GM21360 (cell line): ENCODE measurements around the gene FRAS1.

Source experiments
- ATAC-seq: cut with Tn5 transposase; IDR thresholded peaks from one replicate; pipeline ENCODE4 v1.9.1; 2021; ENCODE audit warnings: mild to moderate bottlenecking, moderate library complexity; ENCODE audit not compliant: unreplicated experiment

FRAS1 gene

DNA sequence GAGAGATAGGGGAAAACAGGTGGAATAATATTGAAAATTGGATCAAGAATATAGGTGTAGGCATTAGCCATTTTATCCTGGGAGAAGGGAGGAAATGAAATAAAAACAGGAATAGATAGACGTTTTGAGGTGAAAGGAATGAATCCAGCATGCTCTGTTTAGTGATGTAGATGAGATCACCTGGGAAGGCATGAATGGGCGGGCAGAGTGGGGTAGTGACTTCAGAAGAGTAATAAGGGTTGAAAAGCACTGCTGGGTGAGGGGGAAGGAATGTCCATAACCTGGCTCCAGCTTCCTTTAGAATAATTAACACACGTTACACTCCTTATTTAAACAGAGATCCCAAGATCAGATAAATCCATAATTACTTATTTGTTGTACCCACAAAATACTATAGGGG lies 303.3 kb downstream of the FRAS1 start:
- ATAC-seq = no peak

DNA sequence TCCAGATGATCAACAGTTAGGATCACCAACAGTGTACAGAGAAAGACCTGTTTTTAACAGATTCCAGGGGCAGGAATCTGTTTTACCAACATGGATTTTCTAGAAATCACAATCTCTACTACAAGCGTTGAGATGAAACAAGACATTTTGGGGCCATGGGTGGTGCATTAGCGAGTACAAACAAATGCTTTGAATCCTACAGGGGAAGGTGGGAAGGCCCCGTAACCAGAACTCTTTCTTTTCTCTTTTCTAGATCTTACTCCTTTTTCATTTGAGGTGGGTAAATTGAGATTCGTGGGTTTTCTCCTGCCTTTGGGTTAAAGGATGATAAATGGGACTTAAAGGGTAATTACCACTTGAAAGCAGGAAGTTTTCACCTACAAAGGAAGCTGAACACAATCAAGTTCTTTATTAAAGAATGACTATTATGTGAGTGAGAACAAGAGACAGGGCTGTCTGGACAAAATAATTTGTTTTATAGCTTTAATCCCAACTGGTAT lies 304.5 kb downstream of the FRAS1 start:
- ATAC-seq = no peak

DNA sequence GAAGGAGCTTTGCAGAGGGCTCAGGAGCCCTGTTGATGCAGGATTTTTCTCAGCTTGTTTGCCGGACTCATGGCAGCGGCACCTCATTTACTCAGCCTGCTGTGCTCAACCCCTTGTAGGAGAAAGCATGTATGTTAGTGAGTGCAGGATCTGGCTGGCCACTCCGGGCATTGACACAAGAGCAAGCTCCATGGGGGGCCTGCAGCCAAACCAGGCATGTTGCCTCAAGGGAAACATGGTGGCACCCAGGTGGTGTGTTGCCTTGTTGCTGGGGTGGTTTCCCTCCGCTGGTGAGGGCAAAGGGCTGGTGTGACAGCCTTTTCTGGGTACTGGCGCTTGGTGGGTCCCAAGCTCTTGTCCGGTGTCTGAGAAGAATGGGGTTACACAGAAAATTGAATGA lies 305.2 kb downstream of the FRAS1 start:
- no peak for ATAC-seq

DNA sequence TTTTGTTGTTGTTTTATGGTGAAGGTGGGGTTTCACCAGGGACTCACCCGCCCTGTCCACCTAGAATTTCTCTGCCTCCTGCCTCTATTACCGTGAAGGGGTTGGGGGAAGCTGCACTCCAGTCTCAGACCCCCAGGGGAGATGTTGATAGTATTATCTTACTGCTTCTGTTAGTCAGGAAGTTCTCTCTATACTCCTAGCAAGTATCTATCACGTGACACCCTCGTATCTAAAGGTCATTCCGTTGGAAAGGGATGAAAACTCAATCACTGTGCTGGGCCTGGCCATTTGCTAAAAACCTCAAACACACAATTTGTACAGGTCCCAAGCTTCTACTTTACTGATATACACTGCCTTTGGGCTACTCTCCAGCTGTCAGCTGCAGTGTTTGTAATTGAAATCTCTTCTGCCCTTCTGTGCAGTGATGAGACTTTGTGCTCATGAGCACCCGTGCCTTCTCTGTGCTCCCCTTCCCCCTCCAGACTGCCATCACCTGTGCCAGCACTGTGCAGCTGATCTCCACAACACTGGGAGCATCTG lies 306.0 kb downstream of the FRAS1 start:
- ATAC-seq = no peak

DNA sequence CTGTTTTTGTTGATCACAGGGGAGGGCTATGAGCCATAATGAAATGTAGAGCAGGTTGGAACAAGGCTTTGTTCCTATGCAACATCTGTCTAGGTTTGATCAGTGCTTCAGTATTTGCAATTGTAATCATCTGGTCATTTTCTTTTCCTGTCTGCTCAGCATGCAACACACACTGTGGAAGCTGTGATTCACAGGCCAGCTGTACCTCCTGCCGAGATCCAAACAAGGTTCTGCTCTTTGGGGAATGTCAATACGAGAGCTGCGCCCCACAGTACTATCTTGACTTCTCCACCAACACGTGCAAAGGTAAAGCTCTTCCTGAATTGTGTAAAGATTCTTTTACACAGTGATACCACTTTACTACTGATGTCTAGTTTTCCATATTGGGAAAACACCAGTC lies 312.6 kb downstream of the FRAS1 start:
- ATAC-seq = no peak

DNA sequence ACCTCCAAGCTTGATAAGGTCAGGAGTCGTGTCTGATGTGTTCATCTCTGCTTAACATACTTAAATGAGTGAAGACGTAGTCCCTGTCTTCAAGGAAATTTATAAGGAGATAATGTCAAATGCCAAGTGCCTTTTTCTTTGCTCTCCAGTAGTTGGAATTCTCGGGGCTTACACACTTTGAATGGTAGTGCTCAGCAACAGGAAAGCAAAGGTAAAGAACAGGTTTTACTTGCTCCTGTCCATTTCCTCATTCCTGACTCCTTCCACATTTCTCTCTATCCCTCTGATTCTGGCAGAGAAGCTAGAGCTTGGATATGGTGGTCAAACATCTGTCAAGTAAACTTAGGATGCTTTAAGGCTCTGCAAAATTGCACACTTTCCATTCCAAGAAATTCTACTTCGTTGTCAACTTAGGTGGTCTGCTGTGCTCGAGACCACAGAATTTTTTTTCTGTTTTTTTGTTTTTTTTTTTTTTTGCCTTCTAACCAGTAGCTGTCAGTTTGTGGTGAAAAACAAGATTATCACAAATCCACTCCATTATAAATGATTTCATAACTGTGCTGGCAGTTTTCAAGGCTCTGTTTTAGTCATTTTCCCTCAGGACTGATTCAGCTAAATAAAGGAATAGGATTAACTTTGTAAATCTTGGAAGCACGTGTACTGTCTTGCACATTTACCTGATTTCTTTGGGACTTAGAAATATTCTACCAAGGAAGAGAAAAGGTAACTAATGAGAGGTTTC lies 313.7 kb downstream of the FRAS1 start:
- no peak for ATAC-seq

DNA sequence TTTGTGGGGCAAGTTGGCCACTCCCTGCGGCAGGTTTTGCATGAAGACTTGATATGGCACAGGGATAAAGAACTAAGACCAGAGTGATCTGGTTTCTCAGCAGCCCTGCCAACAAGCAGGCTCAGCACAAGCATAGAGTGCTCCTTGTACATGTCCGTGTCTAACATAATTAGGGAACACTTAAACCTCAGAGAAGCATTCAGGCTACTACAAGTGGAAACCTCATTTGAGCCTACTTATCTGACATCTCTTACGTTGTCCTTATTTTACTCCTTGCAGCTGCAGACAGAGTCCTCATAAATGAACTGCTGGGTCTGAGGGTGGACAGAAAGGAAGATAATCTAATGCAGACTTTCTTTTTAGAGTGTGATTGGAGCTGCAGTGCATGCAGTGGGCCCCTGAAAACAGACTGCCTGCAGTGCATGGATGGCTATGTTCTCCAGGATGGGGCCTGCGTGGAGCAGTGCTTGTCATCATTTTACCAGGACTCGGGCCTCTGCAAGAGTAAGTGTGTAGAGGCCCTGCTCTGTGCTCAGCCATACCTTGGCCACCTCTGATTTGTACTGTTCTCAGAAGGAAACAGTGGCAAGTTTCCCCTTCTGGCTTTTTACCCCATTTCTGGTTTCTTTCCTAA lies 315.3 kb downstream of the FRAS1 start:
- ATAC-seq = no peak

DNA sequence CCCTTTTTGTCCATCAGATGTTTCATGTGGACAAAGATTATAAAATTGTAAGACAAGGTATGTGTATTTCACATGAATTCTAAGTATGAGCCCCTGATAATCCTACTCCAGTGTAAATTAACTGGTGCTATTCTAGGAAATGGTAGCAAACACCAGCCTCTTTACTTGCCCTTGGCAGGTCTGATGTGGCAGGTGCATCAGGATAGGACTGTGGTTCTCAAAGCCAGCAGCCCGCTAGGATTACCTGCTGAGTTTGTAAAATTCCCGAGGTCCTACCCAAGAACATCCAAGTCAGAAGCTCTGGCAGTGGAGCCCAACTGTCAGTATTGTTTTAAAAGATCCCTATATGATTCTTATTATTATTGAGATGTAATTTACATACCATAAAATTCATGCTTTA lies 320.4 kb downstream of the FRAS1 start:
- ATAC-seq = no peak

DNA sequence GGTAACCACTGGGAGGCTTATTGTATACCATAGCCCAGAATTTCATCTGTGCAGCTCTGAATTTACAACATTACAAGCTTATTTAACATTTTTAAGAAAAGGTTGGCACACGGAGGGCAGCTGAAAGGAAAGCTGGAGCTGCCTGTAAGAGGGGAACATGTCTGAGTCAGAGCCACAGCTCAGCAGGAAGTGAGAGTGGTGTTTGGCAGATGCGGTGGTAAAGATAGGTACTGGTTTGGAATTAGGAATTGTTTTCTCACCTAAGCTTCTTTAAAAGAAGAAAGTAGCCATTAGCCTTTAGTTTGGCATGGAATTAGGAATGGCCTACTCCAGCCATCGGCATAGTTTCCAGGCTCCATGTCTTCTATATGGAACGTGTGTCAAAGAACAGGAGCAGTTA lies 321.9 kb downstream of the FRAS1 start:
- no peak for ATAC-seq

DNA sequence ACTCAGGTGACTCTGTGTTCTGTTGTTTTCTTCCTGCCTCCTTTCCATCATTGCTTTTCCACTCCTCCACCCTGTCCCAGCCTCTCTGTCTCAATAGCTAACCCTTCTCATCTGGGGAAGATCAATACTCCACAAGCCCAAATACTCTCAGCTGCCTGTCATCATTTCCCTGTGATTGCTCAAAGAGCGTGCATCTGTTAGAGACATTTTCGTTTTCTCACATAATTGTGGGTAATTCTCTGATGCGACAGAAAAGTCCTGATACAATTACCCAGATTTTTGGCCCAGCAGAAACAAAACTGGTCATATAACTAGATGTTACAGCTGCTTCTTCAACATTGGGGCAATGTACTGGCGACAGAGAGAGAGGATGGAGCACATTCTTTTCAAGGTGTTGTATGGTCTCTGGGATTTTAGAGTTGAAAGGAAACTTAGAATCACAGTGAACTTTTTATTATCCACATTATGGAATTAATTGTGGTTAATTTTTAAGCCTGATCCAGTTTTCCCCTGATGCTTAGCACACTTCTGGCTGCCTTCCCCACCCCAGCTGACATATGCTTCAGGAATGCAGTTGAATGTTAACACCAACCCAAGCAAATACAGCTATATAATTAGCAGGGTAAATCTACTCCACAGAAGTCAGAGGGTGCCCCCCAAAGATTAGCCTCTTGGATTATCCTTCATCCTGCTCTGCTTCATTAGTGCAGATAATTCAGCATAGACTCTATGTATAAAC lies 323.0 kb downstream of the FRAS1 start:
- no peak for ATAC-seq

DNA sequence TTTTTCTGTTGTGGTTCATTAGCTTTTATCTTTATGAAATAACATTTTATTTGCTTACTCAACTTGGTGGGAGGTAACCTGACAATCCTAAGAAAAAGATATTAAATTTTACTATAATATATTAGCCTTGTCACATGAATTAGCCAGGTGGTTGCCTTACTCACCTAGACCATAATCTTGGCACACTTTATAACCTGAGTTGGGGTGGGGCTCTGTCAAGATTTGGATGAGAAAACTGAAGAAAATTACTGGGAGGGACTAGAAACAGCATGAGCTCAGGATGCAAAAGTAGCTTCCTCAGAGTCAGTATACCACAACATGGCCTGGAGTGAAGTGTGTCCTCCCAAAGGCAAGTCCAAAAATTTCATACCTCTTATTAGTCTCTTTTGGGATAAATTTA lies 329.6 kb downstream of the FRAS1 start:
- no peak for ATAC-seq

DNA sequence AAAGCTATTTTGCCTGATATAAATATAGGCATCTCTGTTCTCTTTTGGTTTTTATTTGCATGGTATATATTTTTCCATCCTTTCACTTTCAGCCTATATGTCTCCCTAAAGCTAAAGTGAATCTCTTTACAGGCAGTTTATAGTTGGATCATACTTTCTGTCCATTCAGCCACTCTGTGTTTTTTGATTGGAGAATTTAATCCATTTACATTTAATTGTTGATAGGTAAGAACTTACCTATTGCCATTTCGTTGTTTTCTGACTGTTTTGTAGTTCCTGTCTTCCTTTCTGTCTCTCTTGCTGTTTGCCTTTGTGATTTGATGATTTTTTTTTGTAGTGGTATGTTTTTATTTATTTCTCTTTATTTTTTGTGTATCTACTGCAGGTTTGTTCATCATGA lies 338.5 kb downstream of the FRAS1 start:
- no peak for ATAC-seq

DNA sequence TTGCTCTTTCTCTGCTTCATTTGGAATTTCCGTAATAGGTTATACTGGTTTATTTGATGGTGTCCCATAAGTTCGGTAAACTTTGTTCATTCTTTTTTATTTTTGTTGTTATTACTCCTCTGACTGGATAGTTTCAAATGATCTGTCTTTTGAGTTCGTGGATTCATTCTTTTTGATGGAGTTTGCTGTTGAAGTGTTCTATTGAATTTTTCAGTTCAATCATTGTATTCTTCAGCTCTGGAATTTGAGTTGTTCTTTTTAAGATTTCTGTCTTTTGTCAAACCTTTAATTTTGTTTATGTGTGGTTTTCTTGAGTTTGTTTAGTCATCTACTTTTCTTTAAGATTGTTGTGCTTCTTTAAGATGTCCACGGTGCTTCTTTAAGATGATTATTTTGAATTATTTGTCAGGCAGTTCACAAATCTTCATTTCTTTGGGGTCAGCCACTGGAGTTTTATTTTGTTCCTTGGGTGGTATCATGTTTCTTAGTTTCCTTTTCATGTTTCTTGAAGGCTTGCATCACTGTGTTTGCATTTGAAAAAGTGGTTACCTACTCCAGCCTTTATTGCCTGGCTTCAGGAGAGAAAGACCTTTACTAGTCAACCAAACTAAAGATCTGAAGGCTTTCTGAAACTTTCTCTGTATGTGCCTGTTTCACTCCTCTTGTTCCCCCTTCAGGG lies 339.6 kb downstream of the FRAS1 start:
- ATAC-seq = no peak

DNA sequence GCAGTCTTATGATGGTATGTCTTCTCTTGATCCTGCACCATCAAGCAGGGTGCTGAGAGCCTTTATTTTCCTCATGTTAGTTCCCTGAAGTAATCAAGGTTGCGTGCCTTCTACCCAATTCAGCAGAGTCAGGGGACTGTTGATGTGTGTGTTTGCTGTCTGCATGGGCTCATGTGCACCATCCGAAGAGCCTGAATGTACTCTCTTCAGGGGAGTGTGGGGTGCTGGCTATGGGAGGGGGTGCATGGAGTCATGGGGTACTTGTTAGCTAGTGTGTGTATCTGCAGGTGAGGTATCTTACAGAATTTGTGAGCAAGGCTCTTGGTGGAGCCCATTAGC lies 340.1 kb downstream of the FRAS1 start:
- no peak for ATAC-seq

DNA sequence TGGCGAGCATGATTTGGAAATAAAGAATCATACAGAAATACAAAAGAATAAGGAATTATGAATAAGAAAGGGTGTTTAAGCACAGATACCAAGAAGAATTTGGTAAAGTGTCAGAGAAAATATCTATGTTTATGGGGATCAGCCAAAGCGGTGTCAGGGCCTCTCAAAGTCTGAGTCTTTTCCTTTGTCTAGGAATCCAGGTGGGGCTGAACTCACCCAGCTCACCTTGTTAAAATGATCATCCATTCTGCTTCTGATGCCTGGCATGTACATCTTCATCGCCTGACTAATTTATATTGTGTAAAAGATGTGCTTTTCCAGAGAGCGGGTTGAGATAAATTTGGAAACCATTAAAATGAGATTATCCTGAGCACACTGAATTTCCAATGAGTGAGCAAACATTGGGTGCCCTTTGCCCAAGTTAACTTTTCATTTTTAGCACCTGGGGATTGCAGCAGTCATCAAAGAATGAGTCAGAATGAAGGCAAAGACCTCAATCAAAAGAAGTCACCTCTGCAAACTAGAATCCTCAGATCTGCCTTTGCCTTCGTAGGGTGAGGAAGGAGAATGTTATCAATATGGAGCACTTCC lies 352.6 kb downstream of the FRAS1 start:
- ATAC-seq = no peak

DNA sequence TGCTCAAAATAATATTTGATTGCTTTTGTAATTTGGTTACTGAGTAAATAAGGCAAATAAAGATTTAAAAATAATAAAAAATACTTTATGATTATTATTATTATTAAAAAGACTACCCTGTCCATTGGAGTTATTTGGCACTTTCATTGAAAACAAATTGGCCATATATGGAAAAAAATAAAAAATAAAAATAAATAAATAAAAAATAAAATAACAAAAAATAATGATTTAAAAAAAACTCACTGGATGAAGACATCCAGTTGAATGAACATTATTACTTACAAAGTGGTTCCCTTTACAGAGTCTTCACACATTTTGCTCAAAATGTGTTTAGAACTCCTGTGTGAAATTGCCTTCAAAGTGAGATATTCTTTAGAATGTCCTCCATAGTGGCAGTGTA lies 353.1 kb downstream of the FRAS1 start:
- no peak for ATAC-seq

DNA sequence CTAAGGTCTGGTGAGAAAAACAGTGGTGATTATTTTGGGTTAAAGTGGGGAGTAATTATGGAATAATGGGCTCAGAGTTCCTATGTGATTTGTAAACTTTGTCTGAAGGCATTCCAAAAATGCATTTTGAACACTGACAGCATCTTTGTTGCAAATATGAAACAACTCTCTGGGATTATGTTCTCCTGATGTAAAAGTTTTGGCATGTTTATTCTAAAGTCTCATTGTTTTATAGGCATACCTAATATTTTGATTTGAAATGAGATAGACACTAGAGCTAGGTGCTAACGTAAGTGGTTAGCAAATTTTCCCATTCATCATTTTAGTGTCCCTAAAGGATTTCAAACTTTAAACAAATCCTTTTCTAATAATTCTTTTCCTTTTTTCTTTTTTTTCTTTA lies 353.6 kb downstream of the FRAS1 start:
- no peak for ATAC-seq

DNA sequence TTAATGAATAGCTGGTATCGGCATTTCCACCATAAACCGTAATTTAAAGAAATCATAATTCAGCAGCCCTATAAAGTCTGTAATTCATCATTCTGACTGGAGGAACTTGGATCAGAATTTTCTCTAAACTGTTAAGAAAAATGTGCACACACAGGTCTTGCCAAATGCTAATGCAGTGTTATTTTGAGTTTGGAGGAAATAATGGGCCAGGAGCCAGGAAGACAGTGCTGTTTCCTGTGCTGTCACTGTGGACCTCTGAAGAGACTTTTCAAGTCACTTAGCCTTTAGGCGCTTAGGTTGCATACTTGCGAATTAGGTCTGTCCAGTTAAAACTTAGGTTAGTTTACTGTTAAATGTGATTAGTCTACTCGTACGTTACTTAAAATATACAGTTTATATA lies 357.0 kb downstream of the FRAS1 start:
- no peak for ATAC-seq

DNA sequence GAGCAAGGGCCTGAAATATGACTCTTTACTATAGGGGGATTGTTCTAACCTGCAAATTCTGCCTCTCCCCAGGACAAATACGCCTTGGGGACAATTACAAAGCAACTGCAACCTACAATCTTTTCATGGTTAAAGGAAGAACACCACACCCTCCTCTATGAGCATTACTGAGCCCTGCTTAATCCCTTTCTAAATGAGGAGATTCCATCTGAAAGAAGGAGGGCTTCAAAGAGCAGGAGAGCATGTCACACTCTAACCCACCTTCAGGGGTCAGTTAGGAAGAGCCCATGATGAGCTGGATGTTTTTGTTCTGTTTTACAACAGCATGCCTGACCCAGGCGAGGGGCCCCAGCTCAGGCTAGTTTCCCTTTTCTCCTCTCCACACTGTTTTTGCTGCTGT lies 360.5 kb downstream of the FRAS1 start:
- ATAC-seq = no peak

DNA sequence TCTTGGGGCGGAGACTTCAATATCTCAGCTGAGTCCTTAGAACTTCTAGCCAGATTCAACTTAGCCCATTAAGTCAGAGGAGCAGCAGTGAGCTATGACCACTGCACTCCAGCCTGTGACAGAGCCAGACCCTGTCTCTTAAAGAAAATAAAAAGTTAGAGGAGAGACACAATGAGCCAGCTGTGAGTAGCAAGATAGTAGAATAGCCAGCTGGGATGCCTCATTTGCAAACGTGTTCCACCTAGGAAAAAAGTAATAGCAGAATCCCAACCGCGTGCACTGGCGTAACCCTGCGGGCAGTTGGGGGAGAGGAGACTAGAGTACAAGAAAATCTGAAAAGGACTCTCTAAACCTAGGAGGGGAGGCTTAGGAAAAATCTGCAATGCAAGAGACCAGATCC lies 361.3 kb downstream of the FRAS1 start:
- ATAC-seq = no peak

DNA sequence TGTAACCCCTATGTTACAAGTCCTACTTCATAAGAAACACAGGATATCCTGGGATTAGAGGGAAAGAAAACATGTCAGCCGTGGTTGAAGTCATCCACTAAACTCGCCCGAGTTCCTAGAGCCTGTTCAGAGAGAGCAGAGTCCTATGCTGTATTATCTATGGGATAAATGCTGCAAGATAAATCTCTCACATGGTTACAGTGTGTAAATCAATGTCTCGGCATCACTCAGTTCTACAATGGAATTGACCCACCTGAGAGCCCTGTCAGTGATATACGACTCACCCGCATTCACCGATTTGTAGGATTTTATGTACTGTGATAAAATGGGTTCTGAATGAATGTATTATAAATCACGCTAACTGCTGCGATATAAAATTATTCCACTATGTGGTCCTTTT lies 366.7 kb downstream of the FRAS1 start:
- ATAC-seq = no peak
